ENCODE measurements around the gene SLC41A3.
"Not testable (repeated sequence)": the region's sequence is repeated elsewhere in the genome, so short reads cannot be mapped to it uniquely, and the experiment has no call there.

Gene SLC41A3

GRCh38 chr3:126105691-126106187 is 21.8 kb upstream of the SLC41A3 start:
- no peak for DNase-seq

DNA sequence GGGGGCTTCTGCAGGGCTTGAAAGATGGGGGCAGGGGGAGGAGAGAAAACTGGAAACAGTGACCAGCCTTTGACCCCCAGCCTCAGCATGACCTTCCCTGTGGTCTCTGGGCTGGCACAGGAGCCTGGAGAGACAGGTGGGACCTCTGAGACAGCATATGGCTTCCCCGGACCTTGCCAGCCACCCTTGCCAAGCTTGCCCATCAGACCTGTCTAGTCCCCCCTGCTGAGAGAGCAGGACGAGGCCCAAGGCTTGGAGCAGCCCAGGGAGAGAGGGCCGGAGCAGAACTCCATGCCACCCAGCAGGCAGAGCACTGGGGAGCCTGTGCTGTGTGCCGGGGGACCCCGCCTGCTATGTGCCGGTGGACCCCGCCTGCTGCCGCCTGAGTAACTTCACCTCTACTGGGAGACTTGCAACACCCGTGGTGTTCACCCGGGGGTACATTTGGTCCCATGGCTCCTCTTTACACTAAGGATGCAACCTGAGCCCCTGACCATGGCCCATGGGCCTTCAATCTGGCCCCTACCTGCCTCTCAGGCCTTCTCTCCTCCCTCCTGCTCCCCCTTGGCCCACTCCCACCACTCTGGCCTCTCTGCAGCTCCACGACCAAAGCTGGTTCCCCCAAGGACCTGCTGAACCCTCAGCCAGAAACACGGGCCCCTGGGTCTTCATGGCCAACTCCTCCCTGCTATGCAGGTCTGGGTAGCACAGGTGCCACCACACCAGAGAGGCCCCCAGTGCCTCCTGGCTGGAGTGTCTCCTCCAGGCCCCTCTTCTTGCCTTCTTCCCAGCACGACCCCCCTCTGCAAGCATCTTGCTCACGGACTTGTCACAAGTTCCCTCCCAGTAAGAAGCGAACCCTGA is 21.1 kb upstream of the SLC41A3 start:
- no peak for DNase-seq

- no peak for DNase-seq
Observed at GRCh38 chr3:126104028-126104635, 20.2 kb upstream of the SLC41A3 start.

- DNase-seq: no peak
Observed at GRCh38 chr3:126103121-126104027, 19.4 kb upstream of the SLC41A3 start.

GRCh38 chr3:126102530-126102951 is 18.6 kb upstream of the SLC41A3 start:
- no peak for DNase-seq

GRCh38 chr3:126102011-126102410 is 18.1 kb upstream of the SLC41A3 start:
- no peak for DNase-seq

DNA sequence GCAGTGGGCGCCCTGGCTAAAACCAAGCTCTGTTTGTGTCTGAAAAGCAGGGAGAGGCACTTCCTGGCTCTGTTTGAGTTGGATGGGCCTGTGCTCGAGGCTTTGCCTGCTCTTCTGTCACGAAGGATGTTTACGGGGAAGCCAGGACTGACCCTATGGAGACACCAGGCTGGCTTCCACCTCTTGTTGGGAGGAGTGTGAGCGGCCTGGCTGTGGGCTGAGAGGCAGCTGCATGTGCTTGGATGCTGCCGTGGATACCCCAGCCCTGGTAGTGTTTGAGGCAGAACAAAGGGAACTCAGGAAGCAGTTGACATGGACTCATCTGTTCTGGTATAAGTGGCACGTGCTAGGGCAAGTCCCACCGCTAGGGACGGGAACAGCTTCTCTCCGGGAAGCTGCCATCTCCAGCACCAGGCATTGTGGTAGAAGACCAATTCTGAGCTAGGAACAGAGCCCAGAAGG is 17.6 kb upstream of the SLC41A3 start:
- no peak for DNase-seq

GRCh38 chr3:126100634-126101301 is 16.8 kb upstream of the SLC41A3 start:
- DNase-seq: no peak

DNA sequence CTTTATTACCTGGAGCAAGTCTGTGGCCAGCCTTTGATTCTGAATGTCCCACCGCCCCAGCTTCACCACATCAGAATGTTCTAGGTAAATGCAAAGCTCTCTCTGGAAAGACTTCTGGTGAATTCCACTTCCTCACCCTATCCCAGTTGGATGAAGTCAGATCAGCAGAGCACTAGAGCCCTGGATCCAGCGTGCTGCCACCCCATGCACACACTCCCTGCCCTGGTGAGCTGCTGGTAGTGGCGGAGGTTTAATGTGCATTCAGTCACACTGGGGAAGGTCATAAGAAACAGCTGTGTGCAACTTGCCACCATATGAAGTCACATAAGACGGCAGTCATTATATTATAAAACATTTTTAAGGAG is 16.3 kb upstream of the SLC41A3 start:
- DNase-seq: no peak

DNA sequence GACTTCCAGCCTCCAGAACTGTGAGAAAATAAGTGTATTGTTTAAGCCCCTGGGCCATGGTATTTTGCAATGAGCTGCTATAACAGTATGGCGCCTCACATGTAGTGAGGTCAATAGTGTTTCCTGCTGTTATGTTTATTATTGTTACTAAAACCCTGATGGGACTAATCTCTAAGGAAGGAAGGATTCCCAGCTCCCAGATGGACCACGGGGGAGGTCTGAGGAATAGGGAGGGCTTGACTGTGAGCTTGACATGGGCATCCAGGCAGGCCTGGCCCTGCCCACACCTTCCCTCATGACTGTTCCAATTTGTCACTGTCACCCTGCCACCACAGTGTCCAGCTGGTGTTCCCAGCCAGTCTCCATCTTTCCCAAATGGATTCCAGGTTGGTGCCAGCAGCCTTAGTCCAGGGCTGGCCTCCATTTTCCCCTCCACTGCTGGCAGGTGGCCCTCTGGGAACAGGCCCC is 14.5 kb upstream of the SLC41A3 start:
- no peak for DNase-seq

DNA sequence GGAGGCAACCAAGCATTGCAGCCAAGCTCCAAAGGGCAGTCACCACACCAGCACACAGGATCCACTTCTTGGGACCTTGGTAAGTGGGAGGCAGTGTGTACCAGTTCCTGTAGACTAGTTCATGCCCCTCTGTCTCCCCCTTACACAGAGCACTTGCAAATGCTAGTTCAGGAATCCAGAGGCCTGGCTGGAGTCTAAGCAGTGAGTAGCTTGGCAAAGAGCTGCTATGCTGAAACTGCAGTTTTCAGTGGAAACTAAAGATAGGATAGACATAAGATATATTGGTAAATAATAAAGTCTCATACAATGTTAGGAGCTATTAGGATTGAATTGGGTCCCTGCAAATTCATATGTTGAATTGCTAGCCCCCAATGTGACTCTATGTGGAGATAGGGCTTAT is 13.9 kb upstream of the SLC41A3 start:
- no peak for DNase-seq

- DNase-seq: not testable (repeated sequence)
Observed at GRCh38 chr3:126096274-126096673, 12.3 kb upstream of the SLC41A3 start.

DNA sequence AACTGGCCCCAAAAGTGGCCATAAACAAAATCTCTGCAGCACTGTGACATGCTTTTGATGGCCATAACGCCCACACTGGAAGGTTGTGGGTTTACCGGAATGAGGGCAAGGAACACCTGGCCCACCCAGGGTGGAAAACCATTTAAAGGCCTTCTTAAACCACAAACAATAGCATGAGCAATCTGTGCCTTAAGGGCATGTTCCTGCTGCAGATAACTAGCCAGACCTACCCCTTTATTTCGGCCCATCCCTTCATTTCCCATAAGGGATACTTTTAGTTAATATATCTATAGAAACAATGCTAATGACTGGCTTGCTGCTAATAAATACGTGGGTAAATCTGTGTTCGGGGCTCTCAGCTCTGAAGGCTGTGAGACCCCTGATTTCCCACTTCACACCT is 8.2 kb upstream of the SLC41A3 start:
- DNase-seq: not testable (repeated sequence)

DNA sequence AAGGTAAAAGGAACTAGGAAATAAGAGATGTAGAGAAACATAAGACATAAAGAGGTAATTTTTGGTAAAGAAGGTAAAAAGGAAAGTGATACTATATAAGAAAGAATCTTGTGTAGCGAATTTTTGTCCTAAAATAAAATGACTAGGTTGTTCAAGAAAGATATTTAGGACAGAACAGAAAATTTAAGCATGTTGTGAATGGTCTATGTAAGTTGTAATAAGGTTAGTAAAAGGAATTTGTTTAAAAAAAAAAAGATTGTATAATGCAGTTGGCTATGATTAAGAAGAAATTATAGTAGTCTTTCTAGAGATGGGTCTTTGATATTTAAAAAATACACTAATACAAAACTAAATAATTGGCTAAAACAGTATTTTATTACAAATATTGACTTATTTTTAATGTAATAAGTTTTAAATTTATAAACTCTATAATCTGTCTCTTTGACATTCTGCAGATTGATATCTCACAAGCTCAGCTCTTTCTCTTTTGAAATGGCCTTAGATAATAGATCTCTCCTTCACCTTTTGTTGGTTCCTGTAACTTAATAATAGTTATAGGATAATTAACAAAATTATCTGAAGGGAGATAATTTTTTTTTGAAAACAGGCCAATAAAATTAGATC is 3.7 kb upstream of the SLC41A3 start:
- no peak for DNase-seq

- no peak for DNase-seq
Observed at GRCh38 chr3:126085841-126086240, 1.9 kb upstream of the SLC41A3 start.

GRCh38 chr3:126085276-126085675 is 1.4 kb upstream of the SLC41A3 start:
- no peak for DNase-seq

DNA sequence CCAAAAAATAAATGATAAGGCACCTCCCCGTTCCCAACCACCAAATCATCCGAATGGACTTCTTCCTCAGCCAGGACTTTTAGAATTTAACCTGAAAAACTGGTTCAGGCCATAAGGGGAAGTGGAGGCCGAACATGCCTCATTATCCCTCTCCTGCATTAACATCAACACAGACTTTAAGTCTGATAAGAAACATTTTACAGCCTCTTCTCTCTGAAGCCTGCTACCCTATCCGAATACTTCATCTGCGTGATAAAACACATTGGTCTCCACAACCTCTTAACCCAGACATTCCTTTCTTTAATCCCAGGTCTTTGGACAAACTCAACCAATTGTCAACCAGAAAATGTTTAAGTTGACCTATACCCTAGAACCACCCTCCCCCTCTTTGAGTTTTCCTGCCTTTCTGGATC is 850 bp upstream of the SLC41A3 start:
- DNase-seq: no peak

- no peak for DNase-seq
Observed at GRCh38 chr3:126083511-126083912, 412 bp downstream of the SLC41A3 start.

DNA sequence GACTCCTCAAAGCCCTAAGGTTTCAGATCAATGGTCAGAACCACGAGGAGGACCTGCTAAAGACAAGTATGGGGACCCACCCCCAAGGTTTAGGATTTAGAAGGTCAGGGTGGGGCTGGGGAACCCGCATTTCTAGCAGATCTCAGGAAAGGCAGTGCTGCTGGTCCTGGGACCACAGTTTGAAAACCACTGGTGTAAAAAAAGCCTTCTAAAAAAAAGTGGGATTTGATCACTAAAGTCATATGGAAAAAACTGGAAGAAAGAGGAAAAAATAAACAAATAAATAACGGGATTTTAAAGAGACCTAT is 832 bp downstream of the SLC41A3 start:
- no peak for DNase-seq

DNA sequence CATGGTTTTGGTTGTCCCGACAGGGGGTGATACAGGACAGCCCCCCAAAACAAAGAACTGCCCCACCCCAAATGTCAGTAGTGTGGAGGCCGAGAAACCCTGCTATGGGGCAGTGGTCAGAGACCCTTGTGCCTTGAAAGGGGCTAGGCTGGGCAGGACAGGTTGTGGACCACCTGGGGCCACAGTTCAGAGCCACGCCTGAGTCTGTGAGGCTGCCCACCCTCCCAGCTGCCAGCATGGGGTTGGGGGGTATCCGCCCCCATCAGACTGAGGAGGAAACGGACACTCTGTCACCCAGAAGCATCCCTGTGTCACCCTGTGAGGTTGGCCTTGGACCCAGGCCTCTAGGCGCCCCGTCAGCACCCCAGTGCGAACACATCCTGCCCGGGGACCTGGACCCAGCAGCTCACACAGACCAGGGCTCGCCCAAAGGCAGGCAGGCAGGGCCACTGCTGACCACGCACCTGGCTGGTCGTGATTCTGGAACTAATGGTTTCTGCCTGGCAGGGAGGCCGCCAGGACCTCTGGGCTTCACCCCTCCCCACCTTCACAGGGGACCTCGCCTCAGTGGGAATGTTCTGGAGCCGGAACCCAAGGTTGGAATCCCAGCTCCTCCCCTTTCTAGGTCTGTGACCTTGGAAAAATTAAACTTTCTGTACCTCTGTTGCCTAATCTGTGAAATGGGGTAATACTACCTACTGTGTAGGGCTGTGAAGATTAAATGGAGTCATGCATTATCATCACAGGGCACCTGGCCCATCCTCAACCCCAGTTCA is 1.4 kb downstream of the SLC41A3 start:
- DNase-seq: no peak

- no peak for DNase-seq
Observed at GRCh38 chr3:126081618-126082361, 2.1 kb downstream of the SLC41A3 start.

All from KG1 (cell line).